Glutamatergic neuron (in vitro differentiated cells): ENCODE results near the gene SRRM3. TPM values are rescaled to one million over a fixed set of nuclear protein-coding genes. Genes with fewer than 3 reads are reported as not detected.

Source experiments
- DNase-seq: peaks from one replicate; pipeline ENCODE4 v3.0.0; 2022
- H3K27ac Mint-ChIP-seq: one replicate; pipeline ENCODE4 v1.8.0; 2020; ENCODE audit warnings: mild to moderate bottlenecking, mixed read lengths, inconsistent platforms; ENCODE audit not compliant: unreplicated experiment
- H3K27me3 Mint-ChIP-seq: one replicate; pipeline ENCODE4 v1.8.0; 2020; ENCODE audit warnings: mild to moderate bottlenecking, moderate library complexity, mixed read lengths, inconsistent platforms; ENCODE audit not compliant: unreplicated experiment
- H3K36me3 Mint-ChIP-seq: one replicate; pipeline ENCODE4 v1.8.0; 2020; ENCODE audit warnings: mild to moderate bottlenecking, mixed read lengths, inconsistent platforms; ENCODE audit not compliant: unreplicated experiment
- H3K4me1 Mint-ChIP-seq: one replicate; pipeline ENCODE4 v1.8.0; 2020; ENCODE audit warnings: mild to moderate bottlenecking, low read depth, mixed read lengths, inconsistent platforms; ENCODE audit not compliant: unreplicated experiment
- H3K4me3 Mint-ChIP-seq: one replicate; pipeline ENCODE4 v1.8.0; 2020; ENCODE audit warnings: mild to moderate bottlenecking, mixed read lengths, inconsistent platforms; ENCODE audit not compliant: unreplicated experiment
- H3K9me3 Mint-ChIP-seq: one replicate; pipeline ENCODE4 v1.8.0; 2020; ENCODE audit warnings: mild to moderate bottlenecking, moderate library complexity, mixed read lengths, inconsistent platforms; ENCODE audit not compliant: unreplicated experiment
- CTCF ChIP-seq: fragments of 200-600 bp; sonication (generic); IDR thresholded peaks from one replicate; pipeline ENCODE4 v1.5.0; 2021; ENCODE audit not compliant: partially characterized antibody, unreplicated experiment
- total RNA-seq: library from RNA; stranded (reverse); fragmentation: NEBNext Ultra II Directional; extraction: Animal tissue kit (Norgen Biotek cat#: 25700); gene quantifications from one replicate; pipeline ENCODE4 v1.2.1, GENCODE V29; 2021; ENCODE audit not compliant: unreplicated experiment

SRRM3 gene
- total RNA-seq, 1 donor from 2014 or later, result 154 TPM

- H3K27ac Mint-ChIP-seq, result no peak overlapping the region
- H3K9me3 Mint-ChIP-seq, result peaks cover 20% of the 10 kb centered on the region
- H3K4me1 Mint-ChIP-seq, result peaks cover 43% of the 10 kb centered on the region
- H3K36me3 Mint-ChIP-seq, result peaks cover 7% of the 10 kb centered on the region
- no peak overlapping the region for H3K4me3 Mint-ChIP-seq
- H3K27me3 Mint-ChIP-seq, result peaks cover 5% of the 10 kb centered on the region
- TF ChIP-seq CTCF, result no peak
- no peak for DNase-seq
These were observed 126.7 kb downstream of the SRRM3 start for GRCh38 chr7:76328389-76328788.

- no peak for DNase-seq
- Mint-ChIP-seq H3K9me3 (peaks cover 18% of the 10 kb centered on the region), H3K4me1 (peaks cover 48% of the 10 kb centered on the region), H3K27me3 (peaks cover 5% of the 10 kb centered on the region), H3K4me3 (peak overlapping the region; percentile 26), H3K27ac (peak overlapping the region; percentile 69), H3K36me3 (peaks cover 7% of the 10 kb centered on the region)
- no peak for TF ChIP-seq CTCF
These were observed 127.8 kb downstream of the SRRM3 start for GRCh38 chr7:76329479-76329878.

- H3K4me1 Mint-ChIP-seq, result peaks cover 48% of the 10 kb centered on the region
- peak overlapping the region; percentile 69 for H3K27ac Mint-ChIP-seq
- no peak for DNase-seq
- TF ChIP-seq CTCF, result no peak
- H3K36me3 Mint-ChIP-seq, result peaks cover 7% of the 10 kb centered on the region
- H3K4me3 Mint-ChIP-seq, result peak overlapping the region; percentile 26
- H3K27me3 Mint-ChIP-seq, result peaks cover 5% of the 10 kb centered on the region
- peaks cover 18% of the 10 kb centered on the region for H3K9me3 Mint-ChIP-seq
These were observed 128.6 kb downstream of the SRRM3 start for GRCh38 chr7:76330261-76330660.

- Mint-ChIP-seq H3K4me1 (peaks cover 48% of the 10 kb centered on the region), H3K27me3 (peaks cover 5% of the 10 kb centered on the region), H3K36me3 (peaks cover 7% of the 10 kb centered on the region), H3K4me3 (no peak overlapping the region), H3K27ac (no peak overlapping the region), H3K9me3 (peaks cover 18% of the 10 kb centered on the region)
- TF ChIP-seq CTCF, result no peak
- DNase-seq, result no peak
These were observed 129.0 kb downstream of the SRRM3 start for GRCh38 chr7:76330673-76331072.

GRCh38 chr7:76332078-76332477, 130.4 kb downstream of the SRRM3 start:
- TF ChIP-seq CTCF, result no peak
- Mint-ChIP-seq H3K4me1 (peaks cover 52% of the 10 kb centered on the region), H3K27me3 (peaks cover 5% of the 10 kb centered on the region), H3K4me3 (peak overlapping the region; percentile 59), H3K27ac (peak overlapping the region; percentile 81), H3K9me3 (peaks cover 16% of the 10 kb centered on the region), H3K36me3 (peaks cover 7% of the 10 kb centered on the region)
- DNase-seq, result no peak
